Activated CD8-positive, alpha-beta memory T cell treated with anti-CD3 and anti-CD28 coated beads, Interleukin-2, amount 50 U/mL, for 4 hours (primary cell): ENCODE measurements around the gene E4F1.
"Not testable (repeated sequence)": the region's sequence is repeated elsewhere in the genome, so short reads cannot be mapped to it uniquely, and the experiment has no call there.

Source experiments
- DNase-seq: peaks from one replicate; pipeline ENCODE4 v3.0.0-alpha.2; 2020

E4F1 gene

DNA sequence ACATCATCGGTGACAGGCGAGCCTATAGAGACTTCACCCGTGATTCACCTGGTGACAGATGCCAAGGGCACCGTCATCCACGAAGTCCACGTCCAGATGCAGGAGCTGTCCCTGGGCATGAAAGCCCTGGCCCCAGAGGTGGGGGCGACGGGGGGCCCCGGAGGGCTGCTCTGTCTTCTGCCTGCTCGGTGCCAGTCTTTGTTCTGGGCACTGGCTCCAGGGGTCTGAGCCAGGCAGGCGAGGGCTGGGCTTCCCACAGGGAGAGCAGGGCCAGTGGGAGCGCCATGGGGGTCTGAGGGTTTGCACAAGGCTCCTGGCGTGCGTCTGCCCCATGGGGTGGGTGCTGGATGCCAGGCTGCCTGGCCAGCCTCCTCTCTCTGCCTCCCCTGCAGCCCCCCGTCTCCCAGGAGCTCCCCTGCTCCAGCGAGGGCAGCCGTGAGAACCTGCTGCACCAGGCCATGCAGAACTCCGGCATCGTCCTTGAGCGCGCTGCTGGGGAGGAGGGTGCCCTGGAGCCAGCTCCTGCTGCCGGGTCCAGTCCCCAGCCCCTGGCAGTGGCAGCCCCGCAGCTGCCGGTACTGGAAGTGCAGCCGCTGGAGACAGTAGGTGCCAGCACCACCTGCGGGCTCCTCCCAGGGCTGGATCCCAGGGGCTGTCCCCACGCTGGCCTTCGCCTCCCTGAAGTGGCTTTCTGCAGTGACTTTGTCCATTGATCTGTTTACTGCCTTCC, 9.8 kb downstream of the E4F1 start:
- DNase-seq: no peak

DNA sequence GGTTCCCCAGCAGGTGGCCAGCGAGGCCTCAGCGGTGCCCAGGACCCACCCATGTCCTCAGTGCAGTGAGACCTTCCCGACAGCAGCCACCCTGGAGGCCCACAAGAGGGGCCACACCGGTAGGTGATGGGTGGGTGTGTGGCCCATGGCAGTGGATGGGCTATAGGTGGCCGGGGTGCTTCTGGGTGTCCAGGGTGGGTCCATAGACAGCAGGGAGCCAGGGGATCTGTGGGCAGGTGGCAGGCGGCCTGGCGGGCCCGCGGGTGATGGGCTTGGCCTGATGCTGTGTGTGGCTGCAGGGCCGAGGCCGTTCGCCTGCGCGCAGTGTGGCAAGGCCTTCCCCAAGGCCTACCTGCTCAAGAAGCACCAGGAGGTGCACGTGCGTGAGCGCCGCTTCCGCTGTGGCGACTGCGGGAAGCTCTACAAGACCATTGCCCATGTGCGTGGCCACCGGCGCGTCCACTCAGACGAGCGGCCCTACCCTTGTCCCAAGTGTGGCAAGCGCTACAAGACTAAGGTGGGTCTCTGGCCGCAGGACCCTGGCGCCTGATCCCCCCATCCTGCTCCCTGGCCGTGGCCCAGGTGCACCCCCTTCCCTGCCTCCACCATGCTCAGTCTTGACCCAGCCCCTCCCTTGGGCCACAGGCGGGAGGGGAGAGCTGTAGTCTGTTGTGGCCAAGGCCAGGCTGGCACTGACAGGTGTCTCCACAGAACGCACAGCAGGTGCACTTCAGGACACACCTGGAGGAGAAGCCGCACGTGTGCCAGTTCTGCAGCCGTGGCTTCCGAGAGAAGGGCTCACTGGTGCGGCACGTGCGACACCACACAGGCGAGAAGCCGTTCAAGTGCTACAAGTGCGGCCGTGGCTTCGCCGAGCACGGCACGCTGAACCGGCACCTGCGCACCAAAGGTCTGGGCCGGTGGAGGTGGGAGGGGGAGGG, 10.8 kb downstream of the E4F1 start:
- DNase-seq: no peak

DNA sequence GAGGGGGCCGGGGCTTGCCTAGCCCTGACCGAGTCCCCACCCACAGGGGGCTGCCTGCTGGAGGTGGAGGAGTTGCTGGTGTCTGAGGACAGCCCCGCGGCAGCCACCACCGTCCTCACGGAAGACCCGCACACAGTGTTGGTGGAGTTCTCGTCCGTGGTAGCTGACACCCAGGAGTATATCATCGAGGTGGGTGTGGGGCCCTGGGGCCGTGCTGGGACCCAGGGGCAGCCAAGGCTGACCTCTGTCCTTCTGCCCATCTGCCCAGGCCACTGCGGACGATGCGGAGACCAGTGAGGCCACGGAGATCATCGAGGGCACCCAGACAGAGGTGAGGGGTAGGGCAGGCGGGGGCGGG, 11.4 kb downstream of the E4F1 start:
- DNase-seq: no peak

GRCh38 chr16:2235234-2235651, 11.9 kb downstream of the E4F1 start:
- DNase-seq: no peak

- DNase-seq: no peak
Observed at GRCh38 chr16:2235695-2236336, 12.4 kb downstream of the E4F1 start.

- DNase-seq: no peak
Observed at GRCh38 chr16:2236337-2237101, 13.1 kb downstream of the E4F1 start, which contains the start of gene DNASE1L2. Gene DNASE1L2 (plus strand): TSS chr16:2236444. CDS start chr16:2236817, 373 bp downstream.

- no peak for DNase-seq
Observed at GRCh38 chr16:2237102-2237482, 13.7 kb downstream of the E4F1 start.

DNA sequence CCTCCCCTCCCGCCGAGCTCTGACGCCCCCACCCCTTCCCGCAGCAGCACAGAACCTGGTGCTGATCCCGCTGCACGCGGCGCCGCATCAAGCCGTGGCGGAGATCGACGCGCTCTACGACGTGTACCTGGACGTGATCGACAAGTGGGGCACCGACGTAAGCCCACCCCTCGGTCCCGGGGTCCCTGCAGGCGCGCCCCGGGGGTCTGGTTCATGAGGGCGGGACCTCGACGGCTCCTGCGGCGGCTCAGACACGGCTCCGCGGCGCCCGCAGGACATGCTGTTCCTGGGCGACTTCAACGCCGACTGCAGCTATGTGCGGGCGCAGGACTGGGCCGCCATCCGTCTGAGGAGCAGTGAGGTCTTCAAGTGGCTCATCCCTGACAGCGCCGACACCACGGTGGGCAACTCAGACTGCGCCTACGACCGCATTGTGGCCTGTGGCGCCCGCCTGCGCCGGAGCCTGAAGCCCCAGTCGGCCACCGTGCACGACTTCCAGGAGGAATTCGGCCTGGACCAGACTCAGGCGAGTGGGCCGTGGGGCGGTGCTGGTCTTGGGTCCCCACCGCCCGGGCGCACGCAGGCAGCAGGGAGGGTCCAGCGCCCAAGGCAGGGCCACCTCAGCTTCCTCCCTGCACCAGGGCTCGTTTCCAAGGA, 14.2 kb downstream of the E4F1 start:
- no peak for DNase-seq

DNA sequence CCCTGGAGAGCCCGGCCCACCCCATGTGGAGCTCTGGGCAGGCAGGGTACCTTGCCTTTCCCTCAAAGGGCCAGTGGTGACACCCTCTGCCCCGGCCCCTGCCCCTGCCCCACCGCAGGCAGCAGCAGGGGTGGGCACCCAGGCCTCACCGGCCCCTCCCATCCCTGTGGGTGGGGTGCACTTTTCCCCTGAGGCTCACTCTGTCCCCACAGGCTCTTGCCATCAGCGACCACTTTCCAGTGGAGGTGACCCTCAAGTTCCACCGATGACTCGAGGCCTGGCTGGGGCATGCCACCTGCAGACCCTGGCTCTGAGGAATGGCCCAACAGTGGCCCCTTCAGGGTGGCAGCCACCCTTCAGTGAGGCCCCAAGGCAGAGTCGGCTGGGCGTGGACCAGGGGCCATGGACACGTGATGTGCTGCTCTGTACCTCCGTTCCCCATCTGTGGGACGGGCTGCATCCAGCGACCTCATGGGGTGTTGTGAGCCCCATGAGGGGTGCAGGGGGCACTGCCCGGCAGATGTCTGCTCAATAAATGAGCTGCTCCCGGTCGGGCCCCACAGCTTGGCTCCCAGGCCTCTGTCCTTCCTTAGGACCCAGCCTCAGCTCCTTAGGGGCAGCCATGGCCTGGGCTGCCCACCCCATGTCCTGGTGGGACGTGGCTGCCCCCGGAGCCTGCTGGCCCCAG, 14.9 kb downstream of the E4F1 start:
- DNase-seq: no peak

DNA sequence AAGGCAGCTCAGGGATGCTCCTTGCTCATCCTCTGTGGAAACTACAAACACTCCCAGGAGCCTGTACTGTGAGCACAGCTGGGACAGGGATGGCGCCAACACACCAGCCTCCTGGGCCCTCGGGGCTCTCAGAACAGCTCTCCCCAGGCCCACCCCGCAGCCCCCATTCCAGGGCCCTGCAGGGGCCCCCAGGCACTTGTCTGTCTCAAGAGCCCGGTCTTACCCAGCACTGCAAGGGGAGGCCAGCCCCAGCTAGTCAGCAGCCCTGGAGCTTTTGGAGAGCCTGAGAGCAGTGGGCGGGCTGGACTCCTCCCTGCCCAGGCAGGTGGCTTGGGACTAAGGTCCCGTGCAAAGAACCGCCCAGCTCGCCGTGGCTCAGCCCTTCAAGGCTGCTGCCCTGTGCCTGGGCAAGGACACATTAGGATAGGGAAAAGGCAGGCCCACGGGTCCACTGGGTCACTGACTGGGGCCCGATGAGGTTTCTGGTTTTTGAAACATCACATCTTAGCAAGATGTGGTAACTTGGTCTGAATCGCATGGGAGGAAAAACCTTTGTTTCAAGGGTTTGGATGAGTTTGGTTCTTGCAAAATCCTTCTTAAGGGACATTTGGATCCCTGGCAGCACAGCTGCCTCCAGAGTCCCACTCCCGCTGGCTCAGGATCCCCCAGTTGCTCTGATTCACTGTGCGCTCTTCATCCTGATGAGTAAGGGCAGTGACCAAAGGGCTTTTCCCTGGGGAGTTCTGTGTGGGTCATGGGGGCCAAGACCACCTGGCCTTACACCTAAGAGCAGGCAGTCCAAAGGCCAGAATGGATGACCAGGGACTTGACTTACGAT, 15.7 kb downstream of the E4F1 start:
- no peak for DNase-seq

- DNase-seq: not testable (repeated sequence)
Observed at GRCh38 chr16:2240331-2240730, 16.9 kb downstream of the E4F1 start.

DNA sequence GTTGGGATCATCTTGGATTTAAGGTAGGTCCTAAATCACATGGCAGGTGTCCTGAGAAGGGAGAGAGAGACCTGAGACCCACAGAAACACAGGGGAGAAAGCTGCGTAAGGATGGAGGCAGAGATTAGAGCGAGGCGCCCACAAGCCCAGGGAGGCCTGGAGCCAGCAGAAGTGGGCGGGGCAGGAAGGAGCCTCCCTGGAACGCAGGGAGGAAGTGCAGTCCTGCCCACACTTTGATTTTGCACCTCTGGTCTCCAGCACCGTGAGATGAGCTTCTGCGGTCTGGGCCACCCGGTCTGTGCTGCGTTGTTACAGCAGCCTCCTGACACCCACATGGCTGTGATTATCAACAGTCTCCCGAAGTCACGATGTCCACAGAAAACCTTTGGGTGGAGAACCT, 19.2 kb downstream of the E4F1 start:
- DNase-seq: no peak

GRCh38 chr16:2243031-2243528, 19.7 kb downstream of the E4F1 start:
- DNase-seq: no peak

DNA sequence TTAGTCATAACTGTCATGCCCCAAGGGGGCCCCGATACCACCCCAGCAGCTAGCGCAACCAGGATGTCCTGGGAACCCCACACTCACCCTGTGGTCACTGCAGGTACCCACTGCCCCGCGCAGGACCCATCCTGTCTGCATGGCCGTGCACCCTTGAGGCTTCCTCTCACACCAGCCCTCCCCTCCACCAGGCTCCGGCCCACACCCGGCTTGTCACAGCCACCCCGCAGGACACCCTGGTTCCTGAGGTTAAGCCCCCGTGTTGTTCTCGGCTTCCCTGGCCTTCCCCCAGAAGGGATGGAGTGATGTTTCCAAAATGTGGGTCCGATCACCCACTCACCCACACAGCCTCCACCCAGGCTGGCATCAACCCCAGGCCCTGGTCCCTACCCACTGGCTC, 20.4 kb downstream of the E4F1 start:
- no peak for DNase-seq

GRCh38 chr16:2244301-2244700, 20.9 kb downstream of the E4F1 start:
- DNase-seq: no peak

DNA sequence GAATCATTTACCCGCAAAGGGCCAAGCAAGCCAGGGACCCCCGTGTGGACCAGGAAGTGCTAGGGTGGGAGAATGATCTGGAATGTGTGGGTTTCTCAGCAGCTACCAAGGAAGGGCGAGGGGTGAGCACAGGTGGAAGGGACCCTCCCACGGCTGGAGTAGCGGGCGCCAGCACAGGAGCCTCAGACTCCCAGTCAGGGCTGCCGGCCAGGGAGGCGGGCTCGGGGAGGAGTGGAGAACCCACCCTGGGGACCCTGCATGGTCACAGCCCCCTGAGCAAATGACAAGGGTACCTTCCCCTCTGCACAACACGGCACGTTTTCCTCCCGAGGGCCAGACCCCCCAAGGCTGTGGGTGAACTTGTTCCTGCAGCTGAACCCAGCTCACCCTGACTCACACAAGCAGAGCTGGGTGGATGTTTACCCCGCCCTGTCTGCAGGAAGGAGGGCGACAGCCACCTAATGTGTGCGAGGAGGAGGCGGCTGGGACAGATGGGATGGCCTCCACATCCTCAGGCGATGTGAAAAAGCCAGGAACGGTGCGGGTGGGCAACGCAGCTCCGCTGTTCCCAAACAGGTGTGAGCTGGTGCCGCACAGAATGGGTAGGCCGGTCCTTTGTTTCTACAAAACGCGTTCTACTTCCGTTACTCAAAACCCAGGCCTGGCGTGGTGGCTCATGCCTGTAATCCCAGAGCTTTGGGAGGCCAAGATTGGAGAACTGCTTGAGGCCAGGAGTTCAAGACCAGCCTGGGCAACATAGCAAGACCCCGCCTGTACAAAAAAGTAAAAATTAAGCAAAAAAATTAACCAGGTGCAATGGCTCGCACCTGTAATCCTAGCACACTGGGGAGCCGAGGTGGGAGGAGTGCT, 21.8 kb downstream of the E4F1 start:
- no peak for DNase-seq

DNA sequence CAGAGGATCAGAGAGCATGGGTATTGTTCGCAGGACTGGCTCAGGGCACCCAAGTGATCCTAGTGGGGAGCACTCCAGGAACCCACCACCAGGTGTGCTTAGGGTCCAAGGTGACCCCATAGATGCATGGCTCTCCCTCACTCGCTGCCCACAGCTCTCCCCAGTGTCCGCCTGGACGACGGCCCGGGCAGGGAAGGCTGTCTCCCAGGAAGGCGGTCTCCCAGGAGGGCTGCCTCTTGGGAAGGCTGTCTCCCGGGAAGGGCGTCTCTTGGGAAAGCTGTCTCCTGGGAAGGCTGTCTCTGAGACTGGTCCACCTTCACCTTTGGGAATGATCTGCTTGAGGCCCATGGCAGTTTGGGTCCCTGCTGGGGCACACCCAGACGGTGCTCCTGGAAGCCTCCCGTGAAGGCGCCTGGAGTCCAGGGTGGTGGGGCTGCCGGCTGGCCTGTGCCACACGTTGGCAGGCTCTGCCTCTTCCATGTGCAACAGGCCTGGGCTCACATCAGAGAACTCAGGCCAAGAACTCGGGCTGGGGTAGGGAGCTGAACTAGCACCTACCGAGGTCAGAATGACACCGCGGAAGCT, 23.0 kb downstream of the E4F1 start:
- DNase-seq: no peak

GRCh38 chr16:2250652-2251295, 27.4 kb downstream of the E4F1 start:
- peak; percentile 33 for DNase-seq
